Esophagus (tissue), 2 donors: Measurements from ENCODE around the gene PTBP1. TPM values are rescaled to one million over a fixed set of nuclear protein-coding genes. Genes with fewer than 3 reads are reported as not detected.
A peak's percentile ranks its signal among the peaks of the same experiment; 100 is the strongest.

ENCODE experiments used
- H3K27ac ChIP-seq, 2 donors: one replicate each; pipeline ENCODE4 v1.5.1; 2013; ENCODE audit warnings: low read depth in 2 of 2, mild to moderate bottlenecking in 2 of 2, inconsistent platforms in 1 of 2, low read length in 1 of 2, moderate library complexity in 1 of 2
- H3K27me3 ChIP-seq, 2 donors: one replicate each; pipeline ENCODE4 v1.6.1; 2013; ENCODE audit warnings: low read length in 2 of 2, control low read depth in 1 of 2, mild to moderate bottlenecking in 1 of 2; ENCODE audit not compliant: insufficient read depth in 2 of 2, control insufficient read depth in 1 of 2
- H3K36me3 ChIP-seq, 2 donors: one replicate each; pipeline ENCODE4 v1.6.1; 2013; ENCODE audit warnings: low read length in 1 of 2; ENCODE audit not compliant: control insufficient read depth in 2 of 2, insufficient read depth in 2 of 2
- H3K4me1 ChIP-seq, 2 donors: one replicate each; pipeline ENCODE4 v1.6.1; 2013; ENCODE audit warnings: low read length in 1 of 2; ENCODE audit not compliant: control insufficient read depth in 2 of 2, insufficient read depth in 2 of 2
- H3K4me3 ChIP-seq, 2 donors: one replicate each; pipeline ENCODE4 v1.5.1; 2013; ENCODE audit warnings: low read length in 2 of 2, mild to moderate bottlenecking in 2 of 2, low read depth in 1 of 2, moderate library complexity in 1 of 2
- H3K9me3 ChIP-seq, 2 donors: one replicate each; pipeline ENCODE4 v1.6.1; 2013; ENCODE audit warnings: mild to moderate bottlenecking in 2 of 2, low read depth in 1 of 2, low read length in 1 of 2, moderate library complexity in 1 of 2; ENCODE audit not compliant: control insufficient read depth in 2 of 2, insufficient read depth in 1 of 2
- WGBS, 2 donors: extraction: QIAGEN DNeasy Blood & Tissue Kit; methylation state at CpG; one replicate each; pipeline ENCODE4 v1.1.7; 2013; 5-methylcytosine and 5-hydroxymethylcytosine counted together
- polyA plus RNA-seq, 2 donors: library from polyadenylated mRNA; stranded (reverse); fragments of 200-250 nt; gene quantifications; one replicate each; pipeline ENCODE4 v1.2.3, GENCODE V29; 2013
- donor health status: healthy with polysubstance abuse.
- donor health status: Bipolar disorder and iron deficiency.

The PTBP1 gene
- polyA plus RNA-seq, 2 donors, result 90.6 to 98.3 TPM

- H3K9me3 ChIP-seq, result no peaks in the 10 kb centered on the region
- H3K36me3 ChIP-seq, result no peaks in the 10 kb centered on the region
- 13 to 24% methylated on average over 2 to 6 of the region's 6 CpGs for WGBS, 2 donors
These were observed 25.9 kb upstream of the PTBP1 start for GRCh38 chr19:771332-771785.

GRCh38 chr19:772063-772462, 25.2 kb upstream of the PTBP1 start:
- H3K36me3 ChIP-seq, result no peaks in the 10 kb centered on the region
- 80 to 83% methylated on average over 5 of the region's 5 CpGs for WGBS, 2 donors

More at GRCh38 chr19:771332-771785, 25.9 kb upstream of the PTBP1 start:
- Histone ChIP-seq H3K4me3 (no peak overlapping the region), H3K4me1 (no peaks in the 10 kb centered on the region), H3K27ac (no peak overlapping the region), H3K27me3 (no peaks in the 10 kb centered on the region)

GRCh38 chr19:772730-773436, 24.4 kb upstream of the PTBP1 start:
- H3K4me1 ChIP-seq, result no peaks in the 10 kb centered on the region
- H3K36me3 ChIP-seq, result no peaks in the 10 kb centered on the region
- no peak overlapping the region for H3K4me3 ChIP-seq
- 74 to 76% methylated on average over 18 of the region's 18 CpGs for WGBS, 2 donors
- H3K27me3 ChIP-seq, result no peaks in the 10 kb centered on the region
- no peaks in the 10 kb centered on the region for H3K9me3 ChIP-seq
- H3K27ac ChIP-seq, result no peak overlapping the region

More at GRCh38 chr19:772063-772462, 25.2 kb upstream of the PTBP1 start:
- Histone ChIP-seq H3K27ac (no peak overlapping the region), H3K27me3 (no peaks in the 10 kb centered on the region), H3K4me3 (no peak overlapping the region), H3K4me1 (no peaks in the 10 kb centered on the region), H3K9me3 (no peaks in the 10 kb centered on the region)

GRCh38 chr19:776549-776948, 20.7 kb upstream of the PTBP1 start:
- Histone ChIP-seq H3K27ac (peak overlapping the region in 1 of 2 donors; percentile 5), H3K9me3 (no peaks in the 10 kb centered on the region), H3K4me1 (peaks cover 0 to 5% of the 10 kb centered on the region in 2 donors), H3K27me3 (no peaks in the 10 kb centered on the region), H3K36me3 (no peaks in the 10 kb centered on the region), H3K4me3 (no peak overlapping the region)
- WGBS, 2 donors, result 58 to 65% methylated on average over 18 of the region's 18 CpGs

- 40 to 46% methylated on average over 36 of the region's 36 CpGs for WGBS, 2 donors
- H3K4me1 ChIP-seq, result peaks cover 0 to 9% of the 10 kb centered on the region in 2 donors
These were observed 18.2 kb upstream of the PTBP1 start for GRCh38 chr19:778910-779653.

GRCh38 chr19:780935-781334, 16.3 kb upstream of the PTBP1 start:
- no peaks in the 10 kb centered on the region for H3K27me3 ChIP-seq
- H3K4me3 ChIP-seq, result no peak overlapping the region
- no peaks in the 10 kb centered on the region for H3K9me3 ChIP-seq
- 72 to 88% methylated on average over 15 of the region's 15 CpGs for WGBS, 2 donors
- H3K27ac ChIP-seq, result no peak overlapping the region
- peaks cover 0 to 9% of the 10 kb centered on the region in 2 donors for H3K4me1 ChIP-seq
- H3K36me3 ChIP-seq, result no peaks in the 10 kb centered on the region

More at GRCh38 chr19:778910-779653, 18.2 kb upstream of the PTBP1 start:
- Histone ChIP-seq H3K27ac (peak overlapping the region; percentile 76 to 77), H3K9me3 (no peaks in the 10 kb centered on the region), H3K4me3 (no peak overlapping the region), H3K36me3 (no peaks in the 10 kb centered on the region), H3K27me3 (no peaks in the 10 kb centered on the region)

GRCh38 chr19:781800-782184, 15.5 kb upstream of the PTBP1 start:
- no peaks in the 10 kb centered on the region for H3K9me3 ChIP-seq
- H3K27me3 ChIP-seq, result no peaks in the 10 kb centered on the region
- no peaks in the 10 kb centered on the region for H3K36me3 ChIP-seq
- 89 to 91% methylated on average over 19 of the region's 19 CpGs for WGBS, 2 donors
- no peak overlapping the region for H3K4me3 ChIP-seq
- H3K4me1 ChIP-seq, result peaks cover 0 to 9% of the 10 kb centered on the region in 2 donors
- no peak overlapping the region for H3K27ac ChIP-seq

- Histone ChIP-seq H3K27ac (peak overlapping the region in 1 of 2 donors; percentile 5), H3K4me3 (no peak overlapping the region)
These were observed 14.9 kb upstream of the PTBP1 start for GRCh38 chr19:782185-782877.

GRCh38 chr19:782878-783668, 14.2 kb upstream of the PTBP1 start:
- 53% methylated on average over 30 of the region's 30 CpGs for WGBS, 2 donors
- peak overlapping the region; percentile 5 to 50 for H3K27ac ChIP-seq
- no peaks in the 10 kb centered on the region for H3K36me3 ChIP-seq
- no peaks in the 10 kb centered on the region for H3K9me3 ChIP-seq
- H3K27me3 ChIP-seq, result no peaks in the 10 kb centered on the region
- H3K4me1 ChIP-seq, result peaks cover 0 to 9% of the 10 kb centered on the region in 2 donors
- H3K4me3 ChIP-seq, result no peak overlapping the region

More at GRCh38 chr19:782185-782877, 14.9 kb upstream of the PTBP1 start:
- WGBS, 2 donors, result 27 to 33% methylated on average over 29 of the region's 29 CpGs
- no peaks in the 10 kb centered on the region for H3K9me3 ChIP-seq
- H3K4me1 ChIP-seq, result peaks cover 0 to 9% of the 10 kb centered on the region in 2 donors
- no peaks in the 10 kb centered on the region for H3K27me3 ChIP-seq
- H3K36me3 ChIP-seq, result no peaks in the 10 kb centered on the region
